WTC11 (cell line): ENCODE data around the gene FOXB2.

Experiments
- ATF6 ChIP-seq: sonication (generic); formaldehyde crosslinking; IDR thresholded peaks from 2 replicates; pipeline ENCODE4 v1.8.1; 2023; ENCODE audit warnings: mild to moderate bottlenecking, missing genetic modification reagents
- CREB1 ChIP-seq: sonication (generic); formaldehyde crosslinking; IDR thresholded peaks from 2 replicates; pipeline ENCODE4 v1.8.0; 2023; ENCODE audit warnings: mild to moderate bottlenecking, missing genetic modification reagents
- CTCF ChIP-seq: fragments of 200-600 bp; IDR thresholded peaks from 2 replicates; pipeline ENCODE4 v1.8.0; 2022; ENCODE audit warnings: antibody characterized with exemption
- FOXP1 ChIP-seq: sonication (generic); formaldehyde crosslinking; IDR thresholded peaks from 2 replicates; pipeline ENCODE4 v1.8.0; 2022; ENCODE audit warnings: missing genetic modification reagents, mild to moderate bottlenecking, moderate library complexity, borderline replicate concordance
- IRF1 ChIP-seq: sonication (generic); formaldehyde crosslinking; IDR thresholded peaks from 2 replicates; pipeline ENCODE4 v1.8.0; 2023; ENCODE audit warnings: missing genetic modification reagents
- JUN ChIP-seq: sonication (generic); formaldehyde crosslinking; IDR thresholded peaks from 2 replicates; pipeline ENCODE4 v1.8.0; 2023; ENCODE audit warnings: mild to moderate bottlenecking, missing genetic modification reagents
- NR1H2 ChIP-seq: sonication (generic); formaldehyde crosslinking; IDR thresholded peaks from 2 replicates; pipeline ENCODE4 v1.9.0; 2021; ENCODE audit warnings: mild to moderate bottlenecking, moderate library complexity, missing genetic modification reagents
- RORB ChIP-seq: fragments of 250-450 bp; sonication (Bioruptor Pico); IDR thresholded peaks from 2 replicates; pipeline ENCODE4 v1.9.0; 2021; ENCODE audit warnings: mild to moderate bottlenecking
- SP1 ChIP-seq: sonication (generic); formaldehyde crosslinking; conservative IDR thresholded peaks from 2 replicates; pipeline ENCODE4 v1.8.1; 2022; ENCODE audit warnings: missing genetic modification reagents
- ZNF121 ChIP-seq: sonication (generic); formaldehyde crosslinking; IDR thresholded peaks from 2 replicates; pipeline ENCODE4 v1.8.0; 2023; ENCODE audit warnings: missing genetic modification reagents
- ZNF138 ChIP-seq: sonication (generic); formaldehyde crosslinking; conservative IDR thresholded peaks from 2 replicates; pipeline ENCODE4 v1.8.1; 2022; ENCODE audit warnings: mild to moderate bottlenecking, moderate library complexity, missing genetic modification reagents
- ZNF281 ChIP-seq: sonication (generic); formaldehyde crosslinking; IDR thresholded peaks from 2 replicates; pipeline ENCODE4 v1.8.0; 2023; ENCODE audit warnings: mild to moderate bottlenecking, missing genetic modification reagents
- ZNF532 ChIP-seq: fragments of 250-450 bp; sonication (Bioruptor Pico); IDR thresholded peaks from 2 replicates; pipeline ENCODE4 v1.9.0; 2021; ENCODE audit warnings: mild to moderate bottlenecking, borderline replicate concordance
- TF ChIP-seq, protein P1 (sequence below): sonication (generic); formaldehyde crosslinking; IDR thresholded peaks from 2 replicates; pipeline ENCODE4 v1.8.1; 2023; ENCODE audit warnings: mild to moderate bottlenecking, moderate library complexity, missing genetic modification reagents

- no peak for TF ChIP-seq FOXP1 (CRISPR knock-in tag)
- TF ChIP-seq ZNF281 (CRISPR knock-in tag): no peak
- TF ChIP-seq ZNF138 (CRISPR knock-in tag): no peak
- no peak for TF ChIP-seq CTCF
- TF ChIP-seq SP1: no peak
- TF ChIP-seq JUN (CRISPR knock-in tag): no peak
- no peak for TF ChIP-seq NR1H2
- TF ChIP-seq ZNF121: no peak
- no peak for TF ChIP-seq ATF6
- no peak for TF ChIP-seq ZNF532 (CRISPR knock-in tag)
- TF ChIP-seq IRF1 (CRISPR knock-in tag): no peak
- no peak for TF ChIP-seq RORB (CRISPR knock-in tag)
- TF ChIP-seq, protein P1, sequence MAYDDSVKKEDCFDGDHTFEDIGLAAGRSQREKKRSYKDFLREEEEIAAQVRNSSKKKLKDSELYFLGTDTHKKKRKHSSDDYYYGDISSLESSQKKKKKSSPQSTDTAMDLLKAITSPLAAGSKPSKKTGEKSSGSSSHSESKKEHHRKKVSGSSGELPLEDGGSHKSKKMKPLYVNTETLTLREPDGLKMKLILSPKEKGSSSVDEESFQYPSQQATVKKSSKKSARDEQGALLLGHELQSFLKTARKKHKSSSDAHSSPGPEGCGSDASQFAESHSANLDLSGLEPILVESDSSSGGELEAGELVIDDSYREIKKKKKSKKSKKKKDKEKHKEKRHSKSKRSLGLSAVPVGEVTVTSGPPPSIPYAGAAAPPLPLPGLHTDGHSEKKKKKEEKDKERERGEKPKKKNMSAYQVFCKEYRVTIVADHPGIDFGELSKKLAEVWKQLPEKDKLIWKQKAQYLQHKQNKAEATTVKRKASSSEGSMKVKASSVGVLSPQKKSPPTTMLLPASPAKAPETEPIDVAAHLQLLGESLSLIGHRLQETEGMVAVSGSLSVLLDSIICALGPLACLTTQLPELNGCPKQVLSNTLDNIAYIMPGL: no peak
- no peak for TF ChIP-seq CREB1 (CRISPR knock-in tag)
Measured at GRCh38 chr9:77023726-77024125, 4.3 kb downstream of the FOXB2 start.
